HG03196 (cell line): Measurements from ENCODE around the gene CSMD2.

Source experiments
- ATAC-seq: cut with Tn5 transposase; IDR thresholded peaks from one replicate; pipeline ENCODE4 v1.9.1; 2021; ENCODE audit not compliant: unreplicated experiment

The CSMD2 gene

GRCh38 chr1:33577663-33578062 lies 587.4 kb downstream of the CSMD2 start:
- no peak for ATAC-seq

- no peak for ATAC-seq
Observed at GRCh38 chr1:33576821-33577599, 588.0 kb downstream of the CSMD2 start.

GRCh38 chr1:33575324-33575879 lies 589.6 kb downstream of the CSMD2 start:
- no peak for ATAC-seq

GRCh38 chr1:33573661-33574060 lies 591.4 kb downstream of the CSMD2 start:
- no peak for ATAC-seq

GRCh38 chr1:33572387-33572786 lies 592.6 kb downstream of the CSMD2 start:
- ATAC-seq, result no peak

- ATAC-seq, result no peak
Observed at GRCh38 chr1:33569331-33569730, 595.7 kb downstream of the CSMD2 start.

- ATAC-seq, result no peak
Observed at GRCh38 chr1:33563699-33564098, 601.3 kb downstream of the CSMD2 start.

GRCh38 chr1:33562563-33562962 lies 602.5 kb downstream of the CSMD2 start:
- no peak for ATAC-seq

GRCh38 chr1:33561576-33561975 lies 603.5 kb downstream of the CSMD2 start:
- no peak for ATAC-seq

- ATAC-seq, result no peak
Observed at GRCh38 chr1:33560680-33561079, 604.4 kb downstream of the CSMD2 start.

GRCh38 chr1:33548721-33549120 lies 616.3 kb downstream of the CSMD2 start:
- no peak for ATAC-seq

GRCh38 chr1:33548319-33548718 lies 616.7 kb downstream of the CSMD2 start:
- ATAC-seq, result no peak

GRCh38 chr1:33547576-33547975 lies 617.5 kb downstream of the CSMD2 start:
- no peak for ATAC-seq

GRCh38 chr1:33541966-33542365 lies 623.1 kb downstream of the CSMD2 start:
- no peak for ATAC-seq

- no peak for ATAC-seq
Observed at GRCh38 chr1:33537885-33538284, 627.1 kb downstream of the CSMD2 start.

- no peak for ATAC-seq
Observed at GRCh38 chr1:33535334-33535733, 629.7 kb downstream of the CSMD2 start.

- no peak for ATAC-seq
Observed at GRCh38 chr1:33532936-33533335, 632.1 kb downstream of the CSMD2 start.

- ATAC-seq, result no peak
Observed at GRCh38 chr1:33532250-33532649, 632.8 kb downstream of the CSMD2 start.

GRCh38 chr1:33529957-33530356 lies 635.1 kb downstream of the CSMD2 start:
- no peak for ATAC-seq

GRCh38 chr1:33527934-33528333 lies 637.1 kb downstream of the CSMD2 start:
- no peak for ATAC-seq

GRCh38 chr1:33524586-33524985 lies 640.4 kb downstream of the CSMD2 start:
- ATAC-seq, result no peak

- no peak for ATAC-seq
Observed at GRCh38 chr1:33519240-33519884, 645.7 kb downstream of the CSMD2 start.
